Posterior cingulate gyrus (tissue), 11 donors: ENCODE measurements around the gene GALNT11.

Experiments
- DNase-seq, 10 donors: peaks; one replicate each; pipeline versions ENCODE4 v3.0.0 to v3.0.0-alpha.2; 2020 to 2021; ENCODE audit warnings: mixed read lengths in 3 of 10
- intact Hi-C: fragments of 100-400 bp; cut with DNase I; formaldehyde crosslinking; loops from one replicate; pipeline ENCODE4 v1.15.1; 2023

Gene GALNT11

GRCh38 chr7:152106990-152107389 lies 81.5 kb downstream of the GALNT11 start:
- no peak for DNase-seq
- intact Hi-C loops, result no loop called here

- DNase-seq, result peak in 1 of 10 donors; percentile 43
- intact Hi-C loops, result no loop called here
These were observed 82.5 kb downstream of the GALNT11 start for GRCh38 chr7:152107945-152108344.

GRCh38 chr7:152108359-152108758 lies 82.9 kb downstream of the GALNT11 start:
- intact Hi-C loops, result no loop called here
- no peak for DNase-seq

GRCh38 chr7:152112829-152113228 lies 87.4 kb downstream of the GALNT11 start:
- DNase-seq, result no peak
- intact Hi-C loops, result no loop called here

- intact Hi-C loops, result no loop called here
- DNase-seq, result no peak
These were observed 89.7 kb downstream of the GALNT11 start for GRCh38 chr7:152115021-152115718.

- intact Hi-C loops, result no loop called here
- DNase-seq, result no peak
These were observed 91.9 kb downstream of the GALNT11 start for GRCh38 chr7:152117356-152117755.

- intact Hi-C loops, result no loop called here
- no peak for DNase-seq
These were observed 94.7 kb downstream of the GALNT11 start for GRCh38 chr7:152120210-152120609.

- peak in 1 of 10 donors; percentile 45 for DNase-seq
- intact Hi-C loops, result no loop called here
These were observed 95.3 kb downstream of the GALNT11 start for GRCh38 chr7:152120776-152121175.

- intact Hi-C loops, result no loop called here
- peak in 1 of 10 donors; percentile 34 for DNase-seq
These were observed 96.0 kb downstream of the GALNT11 start for GRCh38 chr7:152121432-152121831.

- intact Hi-C loops, result no loop called here
- DNase-seq, result no peak
These were observed 97.1 kb downstream of the GALNT11 start for GRCh38 chr7:152122540-152122939.

- intact Hi-C loops, result no loop called here
- no peak for DNase-seq
These were observed 101.3 kb downstream of the GALNT11 start for GRCh38 chr7:152126741-152127140.

GRCh38 chr7:152127229-152127628 lies 101.8 kb downstream of the GALNT11 start:
- intact Hi-C loops, result no loop called here
- DNase-seq, result peak in 1 of 10 donors; percentile 70

GRCh38 chr7:152128252-152128651 lies 102.8 kb downstream of the GALNT11 start:
- DNase-seq, result peak in 2 of 10 donors; percentile 67 to 77
- intact Hi-C loops, result no loop called here

GRCh38 chr7:152128741-152129461 lies 103.4 kb downstream of the GALNT11 start:
- DNase-seq, result peak in 2 of 10 donors; percentile 64 to 69
- intact Hi-C loops, result no loop called here

- intact Hi-C loops, result no loop called here
- DNase-seq, result no peak
These were observed 104.2 kb downstream of the GALNT11 start for GRCh38 chr7:152129682-152130081.

GRCh38 chr7:152130658-152131590 lies 105.5 kb downstream of the GALNT11 start:
- peak in 1 of 10 donors; percentile 79 for DNase-seq
- intact Hi-C loops, result no loop called here

- peak in 1 of 10 donors; percentile 76 for DNase-seq
- intact Hi-C loops, result no loop called here
These were observed 106.6 kb downstream of the GALNT11 start for GRCh38 chr7:152131981-152132494.

- DNase-seq, result no peak
- intact Hi-C loops, result no loop called here
These were observed 107.3 kb downstream of the GALNT11 start for GRCh38 chr7:152132812-152133211.

GRCh38 chr7:152133804-152134203 lies 108.3 kb downstream of the GALNT11 start:
- intact Hi-C loops, result no loop called here
- peak in 1 of 10 donors; percentile 77 for DNase-seq

- peak in 2 of 10 donors; percentile 20 to 80 for DNase-seq
- intact Hi-C loops, result no loop called here
These were observed 111.2 kb downstream of the GALNT11 start for GRCh38 chr7:152136686-152137085.
